Measurements from ENCODE around the gene LGR5. TPM values are rescaled to one million over a fixed set of nuclear protein-coding genes. Genes with fewer than 3 reads are reported as not detected.

LGR5 gene
- total RNA-seq, 1 experiment from 2014 or later = 28.4 TPM

GRCh38 chr12:71499834-71500233 is 60.2 kb downstream of the LGR5 start:
- Histone ChIP-seq H3K4me3 (ENCODE audit: low read depth, low read length) (no peak overlapping the region), H3K36me3 (ENCODE audit: control insufficient read depth, insufficient read depth, low read length) (no peaks in the 10 kb centered on the region), H3K27me3 (replicated peaks; ENCODE audit: control insufficient read depth, insufficient read depth, low read length) (no peaks in the 10 kb centered on the region), H3K4me1 (no peaks in the 10 kb centered on the region), H3K9me3 (peaks cover 5% of the 10 kb centered on the region)
- Mint-ChIP-seq H3K27me3 (ENCODE audit: insufficient read depth, unreplicated experiment) (no peaks in the 10 kb centered on the region), H3K36me3 (ENCODE audit: insufficient read depth, unreplicated experiment) (no peaks in the 10 kb centered on the region), H3K4me3 (ENCODE audit: unreplicated experiment) (no peak overlapping the region), H3K27ac (ENCODE audit: unreplicated experiment) (no peak overlapping the region), H3K9me3 (ENCODE audit: unreplicated experiment) (peaks cover 13% of the 10 kb centered on the region), H3K4me1 (ENCODE audit: low read depth, unreplicated experiment) (no peaks in the 10 kb centered on the region)
- no peak for DNase-seq
- no TSS peak for BruUV-seq (replicated peaks)
- TF ChIP-seq CTCF (IDR thresholded peaks at IDR 0.05; ENCODE audit: insufficient read depth in 1 of 2, low read depth in 1 of 2, low read length in 1 of 2, severe bottlenecking in 1 of 2, unreplicated experiment in 1 of 2) = no peak
- ChIA-PET CTCF (no interaction called here), POLR2A (no interaction called here)
- intact Hi-C loops (cut with micrococcal nuclease; ENCODE audit: unreplicated experiment) = no loop called here

GRCh38 chr12:71503579-71504391 is 64.2 kb downstream of the LGR5 start:
- Mint-ChIP-seq H3K27me3 (ENCODE audit: insufficient read depth, unreplicated experiment) (no peaks in the 10 kb centered on the region), H3K9me3 (ENCODE audit: unreplicated experiment) (no peaks in the 10 kb centered on the region), H3K27ac (ENCODE audit: unreplicated experiment) (no peak overlapping the region), H3K36me3 (ENCODE audit: insufficient read depth, unreplicated experiment) (no peaks in the 10 kb centered on the region), H3K4me3 (ENCODE audit: unreplicated experiment) (no peak overlapping the region), H3K4me1 (ENCODE audit: low read depth, unreplicated experiment) (no peaks in the 10 kb centered on the region)
- Histone ChIP-seq H3K4me3 (ENCODE audit: low read depth, low read length) (no peak overlapping the region), H3K9me3 (no peaks in the 10 kb centered on the region), H3K36me3 (ENCODE audit: control insufficient read depth, insufficient read depth, low read length) (no peaks in the 10 kb centered on the region), H3K27me3 (replicated peaks; ENCODE audit: control insufficient read depth, insufficient read depth, low read length) (no peaks in the 10 kb centered on the region), H3K4me1 (no peaks in the 10 kb centered on the region)
- intact Hi-C loops (cut with micrococcal nuclease; ENCODE audit: unreplicated experiment) = no loop called here
- no peak for DNase-seq
- TF ChIP-seq CTCF (IDR thresholded peaks at IDR 0.05; ENCODE audit: insufficient read depth in 1 of 2, low read depth in 1 of 2, low read length in 1 of 2, severe bottlenecking in 1 of 2, unreplicated experiment in 1 of 2) = no peak
- BruUV-seq (replicated peaks) = no TSS peak
- ChIA-PET POLR2A (no interaction called here), CTCF (no interaction called here)

- CTCF ChIA-PET = no interaction called here
- H3K9me3 Mint-ChIP-seq (ENCODE audit: unreplicated experiment) = no peaks in the 10 kb centered on the region
- no peak overlapping the region for H3K4me3 Mint-ChIP-seq (ENCODE audit: unreplicated experiment)
- no peaks in the 10 kb centered on the region for H3K36me3 Mint-ChIP-seq (ENCODE audit: insufficient read depth, unreplicated experiment)
- intact Hi-C loops (cut with micrococcal nuclease; ENCODE audit: unreplicated experiment) = no loop called here
- no peaks in the 10 kb centered on the region for H3K4me1 Mint-ChIP-seq (ENCODE audit: low read depth, unreplicated experiment)
- H3K36me3 ChIP-seq (ENCODE audit: control insufficient read depth, insufficient read depth, low read length) = no peaks in the 10 kb centered on the region
- no peaks in the 10 kb centered on the region for H3K4me1 ChIP-seq
- no peak for TF ChIP-seq CTCF (IDR thresholded peaks at IDR 0.05; ENCODE audit: insufficient read depth in 1 of 2, low read depth in 1 of 2, low read length in 1 of 2, severe bottlenecking in 1 of 2, unreplicated experiment in 1 of 2)
- H3K9me3 ChIP-seq = no peaks in the 10 kb centered on the region
- POLR2A ChIA-PET = no interaction called here
- no peak for DNase-seq
- no peaks in the 10 kb centered on the region for H3K27me3 Mint-ChIP-seq (ENCODE audit: insufficient read depth, unreplicated experiment)
- no TSS peak for BruUV-seq (replicated peaks)
- H3K27me3 ChIP-seq (replicated peaks; ENCODE audit: control insufficient read depth, insufficient read depth, low read length) = no peaks in the 10 kb centered on the region
- no peak overlapping the region for H3K4me3 ChIP-seq (ENCODE audit: low read depth, low read length)
- no peak overlapping the region for H3K27ac Mint-ChIP-seq (ENCODE audit: unreplicated experiment)
Measured at GRCh38 chr12:71504476-71504875, 64.9 kb downstream of the LGR5 start.
